Dermis blood vessel endothelial cell (primary cell): ENCODE data around the gene FBN1. TPM values are rescaled to one million over a fixed set of nuclear protein-coding genes. Genes with fewer than 3 reads are reported as not detected.
A peak's percentile ranks its signal among the peaks of the same experiment; 100 is the strongest.

ENCODE experiments used
- DNase-seq: peaks from one replicate; pipeline ENCODE4 v3.0.0; 2010
- total RNA-seq: library from RNA; depleted of rRNA; stranded (reverse); fragments of >200 nt; gene quantifications from 2 replicates; pipeline ENCODE4 v1.2.3, GENCODE V29; 2014

The FBN1 gene
- total RNA-seq, 1 donor from 2014 or later, result 122 TPM

- DNase-seq, result peak; percentile 87
Observed at GRCh38 chr15:48393645-48394506, 251.6 kb downstream of the FBN1 start.

- peak; percentile 95 for DNase-seq
Observed at GRCh38 chr15:48392356-48392755, 253.2 kb downstream of the FBN1 start.

- no peak for DNase-seq
Observed at GRCh38 chr15:48391950-48392349, 253.6 kb downstream of the FBN1 start.

- DNase-seq, result peak; percentile 21
Observed at GRCh38 chr15:48389691-48390143, 255.8 kb downstream of the FBN1 start.

- DNase-seq, result no peak
Observed at GRCh38 chr15:48388910-48389309, 256.6 kb downstream of the FBN1 start.

- no peak for DNase-seq
Observed at GRCh38 chr15:48388016-48388851, 257.3 kb downstream of the FBN1 start.

GRCh38 chr15:48385031-48385830, 260.3 kb downstream of the FBN1 start:
- DNase-seq, result peak; percentile 76

- DNase-seq, result no peak
Observed at GRCh38 chr15:48384616-48385015, 260.9 kb downstream of the FBN1 start.

GRCh38 chr15:48383031-48383430, 262.5 kb downstream of the FBN1 start:
- DNase-seq, result no peak

- DNase-seq, result peak; percentile 47
Observed at GRCh38 chr15:48381861-48382260, 263.6 kb downstream of the FBN1 start.

- no peak for DNase-seq
Observed at GRCh38 chr15:48380198-48380597, 265.3 kb downstream of the FBN1 start.

GRCh38 chr15:48375767-48376166, 269.7 kb downstream of the FBN1 start:
- DNase-seq, result no peak

- no peak for DNase-seq
Observed at GRCh38 chr15:48374472-48374871, 271.0 kb downstream of the FBN1 start.

- peak; percentile 39 for DNase-seq
Observed at GRCh38 chr15:48373821-48374451, 271.6 kb downstream of the FBN1 start.

GRCh38 chr15:48371961-48372360, 273.5 kb downstream of the FBN1 start:
- no peak for DNase-seq

GRCh38 chr15:48371550-48371949, 274.0 kb downstream of the FBN1 start:
- no peak for DNase-seq

GRCh38 chr15:48370460-48370859, 275.0 kb downstream of the FBN1 start:
- DNase-seq, result no peak

- no peak for DNase-seq
Observed at GRCh38 chr15:48367483-48367882, 278.0 kb downstream of the FBN1 start.

GRCh38 chr15:48366584-48367312, 278.8 kb downstream of the FBN1 start:
- no peak for DNase-seq

GRCh38 chr15:48365575-48365974, 279.9 kb downstream of the FBN1 start:
- DNase-seq, result no peak

- no peak for DNase-seq
Observed at GRCh38 chr15:48363474-48363873, 282.0 kb downstream of the FBN1 start.

- no peak for DNase-seq
Observed at GRCh38 chr15:48361685-48362084, 283.8 kb downstream of the FBN1 start.
